ENCODE measurements around the gene LMTK3.

Gene LMTK3

DNA sequence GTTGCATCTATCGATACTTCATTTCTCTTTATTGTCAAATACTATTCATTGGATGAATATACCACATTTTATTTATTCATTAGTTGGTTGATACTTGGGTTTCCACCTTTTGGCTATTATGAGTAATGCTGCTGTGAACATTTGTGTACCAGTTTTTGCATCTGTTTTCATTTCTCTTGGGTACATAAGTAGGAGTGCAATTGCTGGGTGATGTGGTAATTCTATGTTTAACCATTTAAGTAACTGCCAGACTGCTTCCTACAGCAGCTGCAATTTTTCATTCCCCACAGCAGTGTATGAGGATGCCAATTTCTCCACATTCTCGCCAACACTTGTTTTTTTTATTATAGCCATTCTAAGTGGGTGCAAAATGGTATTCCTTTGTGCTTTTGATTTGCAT is 53.6 kb downstream of the LMTK3 start:
- Histone ChIP-seq H3K4me3 (ENCODE audit: low read depth in 1 of 2, low read length in 2 of 2) (no peak overlapping the region), H3K9ac (ENCODE audit: low read depth, low read length) (no peak overlapping the region), H3K27ac (ENCODE audit: low read length) (no peak overlapping the region), H3K9me3 (ENCODE audit: insufficient read depth, low read length, severe bottlenecking) (no peaks in the 10 kb centered on the region), H3K4me2 (ENCODE audit: insufficient read depth, low read length) (no peak overlapping the region), H3K4me1 (ENCODE audit: insufficient read depth, low read length) (no peaks in the 10 kb centered on the region), H3K79me2 (ENCODE audit: insufficient read depth, low read length) (peaks cover 13% of the 10 kb centered on the region), H3K36me3 (ENCODE audit: insufficient read depth, low read length) (peaks cover 63% of the 10 kb centered on the region), H4K20me1 (ENCODE audit: insufficient read depth, low read length) (peaks cover 47% of the 10 kb centered on the region), H2AFZ (ENCODE audit: low read depth, low read length) (no peak overlapping the region), H3K27me3 (ENCODE audit: insufficient read depth, low read length, poor library complexity) (no peaks in the 10 kb centered on the region)
- TF ChIP-seq CTCF (IDR thresholded peaks at IDR 0.05; ENCODE audit: borderline replicate concordance, extremely low read depth, low read length, poor library complexity, severe bottlenecking) (no peak), EZH2 (IDR thresholded peaks at IDR 0.05; ENCODE audit: borderline replicate concordance, low read depth, low read length, severe bottlenecking) (no peak)
- ATAC-seq (ENCODE audit: insufficient read depth, low read depth) (no peak), DNase-seq (no peak)

DNA sequence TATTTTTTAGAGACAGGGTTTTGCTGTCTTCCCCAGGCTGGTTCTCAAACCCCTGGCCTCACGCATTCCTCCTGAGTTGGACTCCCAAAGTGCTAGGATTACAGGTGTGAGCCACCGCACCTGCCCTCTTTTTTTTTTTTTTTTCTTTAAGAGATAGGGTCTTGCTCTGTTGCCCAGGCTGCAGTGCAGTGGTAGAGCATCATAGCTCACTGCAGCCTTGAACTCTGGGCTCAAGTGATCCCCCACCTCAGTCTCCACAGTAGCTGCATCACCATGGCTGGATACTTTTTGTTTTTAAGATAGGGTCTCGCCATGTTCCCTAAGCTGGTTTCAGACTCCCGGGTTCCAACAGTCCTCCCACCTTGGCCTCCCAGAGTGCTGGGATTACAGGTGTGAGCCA is 54.8 kb downstream of the LMTK3 start:
- Histone ChIP-seq H3K79me2 (ENCODE audit: insufficient read depth, low read length) (peaks cover 15% of the 10 kb centered on the region), H3K27ac (ENCODE audit: low read length) (no peak overlapping the region), H3K36me3 (ENCODE audit: insufficient read depth, low read length) (peaks cover 62% of the 10 kb centered on the region), H3K4me2 (ENCODE audit: insufficient read depth, low read length) (no peak overlapping the region), H3K4me3 (ENCODE audit: low read depth in 1 of 2, low read length in 2 of 2) (no peak overlapping the region), H3K9ac (ENCODE audit: low read depth, low read length) (no peak overlapping the region), H2AFZ (ENCODE audit: low read depth, low read length) (no peak overlapping the region), H3K9me3 (ENCODE audit: insufficient read depth, low read length, severe bottlenecking) (no peaks in the 10 kb centered on the region), H3K4me1 (ENCODE audit: insufficient read depth, low read length) (no peaks in the 10 kb centered on the region), H3K27me3 (ENCODE audit: insufficient read depth, low read length, poor library complexity) (no peaks in the 10 kb centered on the region), H4K20me1 (ENCODE audit: insufficient read depth, low read length) (peaks cover 43% of the 10 kb centered on the region)
- no peak for ATAC-seq (ENCODE audit: insufficient read depth, low read depth)
- no peak for TF ChIP-seq EZH2 (IDR thresholded peaks at IDR 0.05; ENCODE audit: borderline replicate concordance, low read depth, low read length, severe bottlenecking)
- TF ChIP-seq CTCF (IDR thresholded peaks at IDR 0.05; ENCODE audit: borderline replicate concordance, extremely low read depth, low read length, poor library complexity, severe bottlenecking), result no peak
- DNase-seq, result no peak

GRCh38 chr19:48455908-48456562 is 55.6 kb downstream of the LMTK3 start:
- no peak for TF ChIP-seq CTCF (IDR thresholded peaks at IDR 0.05; ENCODE audit: borderline replicate concordance, extremely low read depth, low read length, poor library complexity, severe bottlenecking)
- no peak for TF ChIP-seq EZH2 (IDR thresholded peaks at IDR 0.05; ENCODE audit: borderline replicate concordance, low read depth, low read length, severe bottlenecking)
- Histone ChIP-seq H3K36me3 (ENCODE audit: insufficient read depth, low read length) (peaks cover 69% of the 10 kb centered on the region), H3K4me3 (ENCODE audit: low read depth in 1 of 2, low read length in 2 of 2) (no peak overlapping the region), H2AFZ (ENCODE audit: low read depth, low read length) (no peak overlapping the region), H3K27ac (ENCODE audit: low read length) (no peak overlapping the region), H3K9me3 (ENCODE audit: insufficient read depth, low read length, severe bottlenecking) (no peaks in the 10 kb centered on the region), H3K9ac (ENCODE audit: low read depth, low read length) (no peak overlapping the region), H3K4me1 (ENCODE audit: insufficient read depth, low read length) (no peaks in the 10 kb centered on the region), H3K27me3 (ENCODE audit: insufficient read depth, low read length, poor library complexity) (no peaks in the 10 kb centered on the region), H4K20me1 (ENCODE audit: insufficient read depth, low read length) (peaks cover 51% of the 10 kb centered on the region), H3K79me2 (ENCODE audit: insufficient read depth, low read length) (peaks cover 18% of the 10 kb centered on the region), H3K4me2 (ENCODE audit: insufficient read depth, low read length) (no peak overlapping the region)
- ATAC-seq (ENCODE audit: insufficient read depth, low read depth), result no peak
- DNase-seq, result no peak

Data from DND-41 (cell line).